Esophagus muscularis mucosa (tissue), 4 donors: ENCODE results near the gene PDE8A. TPM values are rescaled to one million over a fixed set of nuclear protein-coding genes. Genes with fewer than 3 reads are reported as not detected.

Experiments
- DNase-seq: peaks from one replicate; pipeline ENCODE4 v3.0.0-alpha.2; 2017; ENCODE audit errors: extremely low spot score
- H3K27ac ChIP-seq, 4 donors: fragments of 200-600 bp; sonication (generic); replicated peaks in 1 of 4; 1 replicate in 3 of 4; 2 replicates in 1 of 4; pipeline ENCODE4 v1.5.1; 2016 to 2019; ENCODE audit warnings: mild to moderate bottlenecking in 1 of 4
- H3K27me3 ChIP-seq, 4 donors: fragments of 200-600 bp; sonication (generic); one replicate each; pipeline versions ENCODE4 v1.5.1 to v1.6.0; 2016 to 2019
- H3K36me3 ChIP-seq, 4 donors: fragments of 200-600 bp; sonication (generic); one replicate each; pipeline ENCODE4 v1.5.1; 2016 to 2019
- H3K4me1 ChIP-seq, 4 donors: fragments of 200-600 bp; sonication (generic); one replicate each; pipeline ENCODE4 v1.5.1; 2016 to 2019
- H3K4me3 ChIP-seq, 4 donors: fragments of 200-600 bp; sonication (generic); 1 replicate in 2 of 4; 2 replicates in 2 of 4; pipeline ENCODE4 v1.5.1; 2016 to 2019; ENCODE audit warnings: mild to moderate bottlenecking in 4 of 4, moderate library complexity in 1 of 4
- H3K9me3 ChIP-seq, 4 donors: fragments of 200-600 bp; sonication (generic); 1 replicate in 3 of 4; 2 replicates in 1 of 4; pipeline ENCODE4 v1.5.1; 2016 to 2019
- CTCF ChIP-seq, 3 experiments: fragments of 200-600 bp in 2 of 3; fragments of 450-650 bp in 1 of 3; sonication (generic) in 2 of 3; IDR thresholded peaks; one replicate each; pipeline ENCODE4 v1.5.1; 2017 to 2019; ENCODE audit warnings: antibody characterized with exemption in 3 of 3, mild to moderate bottlenecking in 2 of 3, moderate library complexity in 1 of 3
- EP300 ChIP-seq: sonication (generic); formaldehyde crosslinking; IDR thresholded peaks from one replicate; pipeline ENCODE4 v1.6.1; 2017; ENCODE audit warnings: antibody characterized with exemption
- POLR2A ChIP-seq: fragments of 450-650 bp; IDR thresholded peaks from one replicate; pipeline ENCODE4 v1.6.1; 2017; ENCODE audit warnings: antibody characterized with exemption, moderate library complexity, mild to moderate bottlenecking, low read depth
- POLR2AphosphoS5 ChIP-seq, 2 donors: sonication (generic); formaldehyde crosslinking; IDR thresholded peaks; one replicate each; pipeline ENCODE4 v1.6.1; 2017; ENCODE audit warnings: antibody characterized with exemption in 2 of 2
- WGBS: methylation state at CpG from one replicate; pipeline ENCODE4 v1.1.5; 2018; 5-methylcytosine and 5-hydroxymethylcytosine counted together
- intact Hi-C: fragments of 100-400 bp; cut with DNase I; formaldehyde crosslinking; loops from one replicate; pipeline ENCODE4 v1.15.1; 2023
- total RNA-seq, 4 donors: library from RNA; depleted of rRNA; stranded (reverse); fragments of >200 nt; gene quantifications; one replicate each; pipeline versions ENCODE4 v1.1.0 to v1.2.1, GENCODE V29; 2016

PDE8A gene
- total RNA-seq, 4 donors from 2014 or later = 31.6 to 36.1 (median 32.5) TPM

GRCh38 chr15:85133709-85134108 lies 152.1 kb downstream of the PDE8A start:
- H3K36me3 ChIP-seq = peaks cover 25 to 95% (median 52%) of the 10 kb centered on the region in 4 donors
- intact Hi-C loops = no loop called here
- H3K4me1 ChIP-seq = no peaks in the 10 kb centered on the region

GRCh38 chr15:85137489-85138168 lies 156.0 kb downstream of the PDE8A start:
- Histone ChIP-seq H3K4me3 (no peak overlapping the region), H3K9me3 (no peaks in the 10 kb centered on the region), H3K36me3 (peaks cover 23 to 77% (median 59%) of the 10 kb centered on the region in 4 donors), H3K27me3 (no peaks in the 10 kb centered on the region), H3K4me1 (no peaks in the 10 kb centered on the region), H3K27ac (no peak overlapping the region)
- TF ChIP-seq POLR2A = no peak
- TF ChIP-seq POLR2AphosphoS5 (IDR thresholded peaks at IDR 0.05) = no peak
- no peak for TF ChIP-seq EP300
- TF ChIP-seq CTCF (IDR thresholded peaks at IDR 0.05) = no peak
- 67% methylated on average over 11 of the region's 11 CpGs for WGBS
- intact Hi-C loops = no loop called here
- peak; percentile 50 for DNase-seq

More at GRCh38 chr15:85133709-85134108, 152.1 kb downstream of the PDE8A start:
- Histone ChIP-seq H3K4me3 (no peak overlapping the region), H3K9me3 (peaks cover 0 to 13% (median 6%) of the 10 kb centered on the region in 4 donors), H3K27ac (no peak overlapping the region), H3K27me3 (no peaks in the 10 kb centered on the region)
- TF ChIP-seq CTCF (IDR thresholded peaks at IDR 0.05) (no peak), POLR2AphosphoS5 (IDR thresholded peaks at IDR 0.05) (no peak), EP300 (no peak), POLR2A (no peak)
- DNase-seq = no peak
- WGBS = 88% methylated on average over 3 of the region's 3 CpGs

- intact Hi-C loops = no loop called here
- TF ChIP-seq POLR2AphosphoS5 (IDR thresholded peaks at IDR 0.05) = no peak
- TF ChIP-seq CTCF (IDR thresholded peaks at IDR 0.05) = no peak
- no peak for TF ChIP-seq EP300
- TF ChIP-seq POLR2A = no peak
- Histone ChIP-seq H3K4me3 (no peak overlapping the region), H3K27ac (no peak overlapping the region), H3K9me3 (no peaks in the 10 kb centered on the region), H3K27me3 (no peaks in the 10 kb centered on the region), H3K36me3 (peaks cover 23 to 62% (median 50%) of the 10 kb centered on the region in 4 donors), H3K4me1 (no peaks in the 10 kb centered on the region)
- DNase-seq = no peak
- 81% methylated on average over 2 of the region's 2 CpGs for WGBS
Measured at GRCh38 chr15:85139391-85139790, 157.7 kb downstream of the PDE8A start.

GRCh38 chr15:85141726-85142125 lies 160.1 kb downstream of the PDE8A start:
- Histone ChIP-seq H3K4me1 (no peaks in the 10 kb centered on the region), H3K36me3 (peaks cover 20 to 39% (median 29%) of the 10 kb centered on the region in 4 donors), H3K27me3 (no peaks in the 10 kb centered on the region), H3K27ac (no peak overlapping the region), H3K4me3 (no peak overlapping the region), H3K9me3 (no peaks in the 10 kb centered on the region)
- intact Hi-C loops = no loop called here
- 90% methylated on average over 2 of the region's 2 CpGs for WGBS
- TF ChIP-seq CTCF (IDR thresholded peaks at IDR 0.05) (no peak), EP300 (no peak), POLR2AphosphoS5 (IDR thresholded peaks at IDR 0.05) (no peak), POLR2A (no peak)
- no peak for DNase-seq

- Histone ChIP-seq H3K36me3 (peaks cover 20 to 33% (median 23%) of the 10 kb centered on the region in 4 donors), H3K4me1 (no peaks in the 10 kb centered on the region), H3K4me3 (no peak overlapping the region), H3K27me3 (no peaks in the 10 kb centered on the region), H3K27ac (no peak overlapping the region), H3K9me3 (no peaks in the 10 kb centered on the region)
- TF ChIP-seq POLR2AphosphoS5 (IDR thresholded peaks at IDR 0.05) (no peak), POLR2A (no peak), EP300 (no peak)
- intact Hi-C loops = no loop called here
- no peak for DNase-seq
- 32% methylated on average over 2 of the region's 2 CpGs for whole genome bisulfite sequencing
Measured at GRCh38 chr15:85142312-85142711, 160.7 kb downstream of the PDE8A start.
